SK-N-SH (cell line): ENCODE results near the gene SPON2.

Experiments used
- EP300 ChIP-seq, 2 experiments: IDR thresholded peaks; 2 replicates each; pipeline versions ENCODE4 v1.4.0 to v1.6.1; 2012; ENCODE audit warnings: borderline replicate concordance in 1 of 2, low read depth in 1 of 2, low read length in 1 of 2
- EZH2phosphoT487 ChIP-seq: fragments of 200-600 bp; sonication (generic); IDR thresholded peaks from 2 replicates; pipeline ENCODE4 v1.6.1; 2017; ENCODE audit warnings: low read depth, mixed run types, mild to moderate bottlenecking, antibody characterized with exemption, moderate library complexity, borderline replicate concordance
- GATA2 ChIP-seq: sonication (generic); formaldehyde crosslinking; IDR thresholded peaks from 2 replicates; pipeline ENCODE4 v1.5.0; 2020; ENCODE audit warnings: mild to moderate bottlenecking, missing genetic modification reagents
- JUND ChIP-seq: IDR thresholded peaks from 2 replicates; pipeline ENCODE4 v1.4.0; 2012
- NRF1 ChIP-seq: IDR thresholded peaks from 2 replicates; pipeline ENCODE4 v1.6.1; 2012; ENCODE audit warnings: low read depth, mild to moderate bottlenecking, low read length
- RFX5 ChIP-seq: IDR thresholded peaks from 2 replicates; pipeline ENCODE4 v1.6.1; 2012; ENCODE audit warnings: mild to moderate bottlenecking, improper control_type of control experiment, low read length
- TAF1 ChIP-seq: IDR thresholded peaks from 2 replicates; pipeline ENCODE4 v1.6.1; 2012; ENCODE audit warnings: low read depth, mild to moderate bottlenecking, low read length, moderate library complexity, borderline replicate concordance
- TCF12 ChIP-seq: IDR thresholded peaks from 2 replicates; pipeline ENCODE4 v1.4.0; 2012
- YY1 ChIP-seq: IDR thresholded peaks from 2 replicates; pipeline ENCODE4 v1.4.0; 2012; ENCODE audit warnings: low read depth, mild to moderate bottlenecking
- TF ChIP-seq, protein P1 (sequence below): fragments of 200-600 bp; sonication (generic); IDR thresholded peaks from 2 replicates; pipeline ENCODE4 v1.6.1; 2017; ENCODE audit warnings: antibody characterized with exemption, mild to moderate bottlenecking, moderate library complexity
- TF ChIP-seq, protein P2 (sequence below): IDR thresholded peaks from 2 replicates; pipeline ENCODE4 v1.6.1; 2012; ENCODE audit warnings: mild to moderate bottlenecking, low read depth, low read length, moderate library complexity
- TF ChIP-seq, protein P3 (sequence below): IDR thresholded peaks from 2 replicates; pipeline ENCODE4 v1.4.0; 2012; ENCODE audit warnings: low read depth, borderline replicate concordance
- TF ChIP-seq, protein P4 (sequence below): fragments of 150-350 bp; IDR thresholded peaks from 2 replicates; pipeline ENCODE4 v1.6.1; 2017; ENCODE audit warnings: antibody characterized with exemption, low read length, low read depth, borderline replicate concordance

DNA sequence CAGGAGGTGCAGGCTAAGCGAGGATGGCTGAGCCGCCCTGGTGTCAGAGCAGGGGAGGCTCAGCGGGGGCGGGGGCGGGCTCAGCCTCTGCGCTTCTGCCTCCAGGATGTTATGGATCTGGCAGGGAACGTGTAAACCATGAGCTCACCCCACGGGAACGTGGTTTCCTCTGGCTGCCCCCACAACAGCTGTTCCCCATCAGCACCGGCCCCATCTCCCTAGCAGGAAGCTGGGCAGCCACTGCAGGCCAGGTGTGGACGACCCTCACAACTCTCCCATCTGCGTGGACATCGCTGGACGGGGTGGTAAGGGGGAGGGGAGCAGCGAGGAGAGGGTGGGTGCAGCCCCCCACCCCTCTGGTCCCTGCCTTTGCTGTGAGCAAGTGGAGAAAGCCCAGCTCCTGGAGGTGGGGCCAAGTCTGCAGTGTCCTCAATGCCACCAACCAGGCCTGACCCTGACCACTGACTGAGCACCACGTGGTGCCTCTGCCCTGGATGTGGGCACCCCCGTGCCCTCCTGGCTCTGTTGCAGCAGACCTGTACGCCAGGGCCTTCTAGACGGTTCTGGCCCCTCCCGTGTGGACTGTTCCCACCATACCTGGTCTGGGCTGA lies 28.1 kb upstream of the SPON2 start:
- TF ChIP-seq, protein P1, sequence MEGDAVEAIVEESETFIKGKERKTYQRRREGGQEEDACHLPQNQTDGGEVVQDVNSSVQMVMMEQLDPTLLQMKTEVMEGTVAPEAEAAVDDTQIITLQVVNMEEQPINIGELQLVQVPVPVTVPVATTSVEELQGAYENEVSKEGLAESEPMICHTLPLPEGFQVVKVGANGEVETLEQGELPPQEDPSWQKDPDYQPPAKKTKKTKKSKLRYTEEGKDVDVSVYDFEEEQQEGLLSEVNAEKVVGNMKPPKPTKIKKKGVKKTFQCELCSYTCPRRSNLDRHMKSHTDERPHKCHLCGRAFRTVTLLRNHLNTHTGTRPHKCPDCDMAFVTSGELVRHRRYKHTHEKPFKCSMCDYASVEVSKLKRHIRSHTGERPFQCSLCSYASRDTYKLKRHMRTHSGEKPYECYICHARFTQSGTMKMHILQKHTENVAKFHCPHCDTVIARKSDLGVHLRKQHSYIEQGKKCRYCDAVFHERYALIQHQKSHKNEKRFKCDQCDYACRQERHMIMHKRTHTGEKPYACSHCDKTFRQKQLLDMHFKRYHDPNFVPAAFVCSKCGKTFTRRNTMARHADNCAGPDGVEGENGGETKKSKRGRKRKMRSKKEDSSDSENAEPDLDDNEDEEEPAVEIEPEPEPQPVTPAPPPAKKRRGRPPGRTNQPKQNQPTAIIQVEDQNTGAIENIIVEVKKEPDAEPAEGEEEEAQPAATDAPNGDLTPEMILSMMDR: no peak
- no peak for TF ChIP-seq YY1
- no peak for TF ChIP-seq RFX5
- TF ChIP-seq, protein P2, sequence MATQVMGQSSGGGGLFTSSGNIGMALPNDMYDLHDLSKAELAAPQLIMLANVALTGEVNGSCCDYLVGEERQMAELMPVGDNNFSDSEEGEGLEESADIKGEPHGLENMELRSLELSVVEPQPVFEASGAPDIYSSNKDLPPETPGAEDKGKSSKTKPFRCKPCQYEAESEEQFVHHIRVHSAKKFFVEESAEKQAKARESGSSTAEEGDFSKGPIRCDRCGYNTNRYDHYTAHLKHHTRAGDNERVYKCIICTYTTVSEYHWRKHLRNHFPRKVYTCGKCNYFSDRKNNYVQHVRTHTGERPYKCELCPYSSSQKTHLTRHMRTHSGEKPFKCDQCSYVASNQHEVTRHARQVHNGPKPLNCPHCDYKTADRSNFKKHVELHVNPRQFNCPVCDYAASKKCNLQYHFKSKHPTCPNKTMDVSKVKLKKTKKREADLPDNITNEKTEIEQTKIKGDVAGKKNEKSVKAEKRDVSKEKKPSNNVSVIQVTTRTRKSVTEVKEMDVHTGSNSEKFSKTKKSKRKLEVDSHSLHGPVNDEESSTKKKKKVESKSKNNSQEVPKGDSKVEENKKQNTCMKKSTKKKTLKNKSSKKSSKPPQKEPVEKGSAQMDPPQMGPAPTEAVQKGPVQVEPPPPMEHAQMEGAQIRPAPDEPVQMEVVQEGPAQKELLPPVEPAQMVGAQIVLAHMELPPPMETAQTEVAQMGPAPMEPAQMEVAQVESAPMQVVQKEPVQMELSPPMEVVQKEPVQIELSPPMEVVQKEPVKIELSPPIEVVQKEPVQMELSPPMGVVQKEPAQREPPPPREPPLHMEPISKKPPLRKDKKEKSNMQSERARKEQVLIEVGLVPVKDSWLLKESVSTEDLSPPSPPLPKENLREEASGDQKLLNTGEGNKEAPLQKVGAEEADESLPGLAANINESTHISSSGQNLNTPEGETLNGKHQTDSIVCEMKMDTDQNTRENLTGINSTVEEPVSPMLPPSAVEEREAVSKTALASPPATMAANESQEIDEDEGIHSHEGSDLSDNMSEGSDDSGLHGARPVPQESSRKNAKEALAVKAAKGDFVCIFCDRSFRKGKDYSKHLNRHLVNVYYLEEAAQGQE: no peak
- no peak for TF ChIP-seq NRF1
- peak; percentile 95 for TF ChIP-seq TCF12
- TF ChIP-seq, protein P3, sequence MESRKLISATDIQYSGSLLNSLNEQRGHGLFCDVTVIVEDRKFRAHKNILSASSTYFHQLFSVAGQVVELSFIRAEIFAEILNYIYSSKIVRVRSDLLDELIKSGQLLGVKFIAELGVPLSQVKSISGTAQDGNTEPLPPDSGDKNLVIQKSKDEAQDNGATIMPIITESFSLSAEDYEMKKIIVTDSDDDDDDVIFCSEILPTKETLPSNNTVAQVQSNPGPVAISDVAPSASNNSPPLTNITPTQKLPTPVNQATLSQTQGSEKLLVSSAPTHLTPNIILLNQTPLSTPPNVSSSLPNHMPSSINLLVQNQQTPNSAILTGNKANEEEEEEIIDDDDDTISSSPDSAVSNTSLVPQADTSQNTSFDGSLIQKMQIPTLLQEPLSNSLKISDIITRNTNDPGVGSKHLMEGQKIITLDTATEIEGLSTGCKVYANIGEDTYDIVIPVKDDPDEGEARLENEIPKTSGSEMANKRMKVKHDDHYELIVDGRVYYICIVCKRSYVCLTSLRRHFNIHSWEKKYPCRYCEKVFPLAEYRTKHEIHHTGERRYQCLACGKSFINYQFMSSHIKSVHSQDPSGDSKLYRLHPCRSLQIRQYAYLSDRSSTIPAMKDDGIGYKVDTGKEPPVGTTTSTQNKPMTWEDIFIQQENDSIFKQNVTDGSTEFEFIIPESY: no peak
- peak; percentile 48; the same call in 1 of the 2 replicates for TF ChIP-seq JUND
- TF ChIP-seq EP300 (IDR thresholded peaks at IDR 0.05; ENCODE audit: borderline replicate concordance in 1 of 2, low read depth in 1 of 2, low read length in 1 of 2): peak in 1 of 2 experiments; percentile 18; a peak in 1 of 4 replicates
- TF ChIP-seq, protein P4, sequence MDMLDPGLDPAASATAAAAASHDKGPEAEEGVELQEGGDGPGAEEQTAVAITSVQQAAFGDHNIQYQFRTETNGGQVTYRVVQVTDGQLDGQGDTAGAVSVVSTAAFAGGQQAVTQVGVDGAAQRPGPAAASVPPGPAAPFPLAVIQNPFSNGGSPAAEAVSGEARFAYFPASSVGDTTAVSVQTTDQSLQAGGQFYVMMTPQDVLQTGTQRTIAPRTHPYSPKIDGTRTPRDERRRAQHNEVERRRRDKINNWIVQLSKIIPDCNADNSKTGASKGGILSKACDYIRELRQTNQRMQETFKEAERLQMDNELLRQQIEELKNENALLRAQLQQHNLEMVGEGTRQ: no peak
- no peak for TF ChIP-seq GATA2 (CRISPR knock-in tag)
- TF ChIP-seq TAF1: no peak
- no peak for TF ChIP-seq EZH2phosphoT487
